ENCODE results near the gene PLET1.

PLET1 gene

DNA sequence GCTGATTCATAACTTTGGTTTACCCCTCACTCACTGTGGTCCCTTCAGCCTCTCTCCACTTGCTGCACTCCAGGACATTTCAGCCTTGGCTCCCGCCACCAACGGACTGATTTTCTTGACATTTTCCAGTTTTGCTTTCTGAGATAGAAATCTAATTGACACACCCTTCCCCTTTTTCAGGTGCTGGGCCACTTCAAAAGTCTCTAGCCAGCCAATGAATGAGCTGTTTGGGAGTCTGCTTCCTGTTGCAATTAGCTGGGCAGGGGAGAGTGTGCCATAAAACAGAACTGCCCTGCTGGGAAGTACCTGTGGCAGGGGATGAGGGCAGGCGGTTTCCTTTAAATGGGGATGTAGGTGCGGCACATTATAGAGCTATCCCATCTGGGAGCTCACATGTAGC is 21.1 kb upstream of the PLET1 start:
- DNase-seq (ENCODE audit: low read depth in 2 of 2) = no peak

DNA sequence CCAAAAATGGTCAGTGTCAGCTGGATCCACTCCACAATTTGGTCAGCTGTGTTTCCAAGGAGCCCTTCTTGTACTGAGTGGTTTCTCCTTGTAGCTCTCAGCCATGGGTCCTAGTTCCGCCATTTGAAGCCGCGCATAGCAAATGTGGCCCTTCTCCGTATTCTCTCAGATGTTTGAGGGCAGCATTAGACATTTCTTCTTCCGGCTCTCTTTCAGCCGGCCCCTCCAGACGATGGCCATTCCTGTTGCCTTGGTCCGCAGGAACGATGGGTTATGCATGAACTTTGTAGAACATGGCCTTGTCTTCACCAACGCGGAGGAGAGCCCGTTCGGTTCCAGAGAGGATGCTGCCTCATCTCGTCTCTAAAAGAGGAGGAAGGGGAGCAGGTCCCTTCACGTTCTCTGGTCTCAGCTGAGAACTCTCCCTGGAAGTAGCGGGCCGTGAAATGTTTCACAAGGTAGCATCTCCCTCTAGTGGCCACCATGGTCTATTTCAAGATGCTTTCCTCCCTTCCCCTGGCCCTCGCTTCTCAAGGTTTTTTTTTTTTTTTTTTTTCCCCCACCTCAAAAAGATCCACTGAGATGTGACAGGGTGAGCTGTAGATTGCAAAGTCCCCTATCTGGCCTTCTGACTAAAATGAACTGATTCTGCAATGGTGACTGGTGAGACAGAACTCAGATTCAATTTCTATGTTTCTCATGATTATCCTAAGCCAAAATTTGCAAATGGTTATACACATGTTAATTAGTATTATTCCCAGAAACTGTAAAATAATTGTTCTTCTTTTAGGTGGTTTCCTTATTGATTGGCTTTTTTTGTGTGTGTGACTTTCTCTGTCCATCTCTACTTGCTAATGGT is 19.8 kb upstream of the PLET1 start:
- DNase-seq (ENCODE audit: low read depth in 2 of 2) = peak; percentile 28 to 52

DNA sequence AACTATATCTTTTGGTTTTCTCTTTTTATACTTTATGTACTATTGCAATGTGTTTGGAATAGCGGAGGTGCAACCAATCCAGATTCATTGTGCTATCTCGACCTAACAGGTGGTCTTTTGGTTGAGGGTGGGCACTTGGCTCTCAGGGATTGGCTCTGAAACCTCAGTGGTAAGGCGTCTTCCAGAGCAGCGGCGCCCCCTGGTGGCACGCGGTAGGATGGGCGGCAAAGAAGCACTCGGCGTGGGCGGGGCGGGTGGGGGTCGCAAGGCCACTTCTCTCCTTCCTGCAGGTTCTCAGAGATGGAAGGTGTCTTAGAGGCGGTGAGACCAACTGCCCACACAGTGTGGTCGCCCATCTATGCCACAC is 19.2 kb upstream of the PLET1 start:
- DNase-seq (ENCODE audit: low read depth in 2 of 2) = peak; percentile 52 to 66

DNA sequence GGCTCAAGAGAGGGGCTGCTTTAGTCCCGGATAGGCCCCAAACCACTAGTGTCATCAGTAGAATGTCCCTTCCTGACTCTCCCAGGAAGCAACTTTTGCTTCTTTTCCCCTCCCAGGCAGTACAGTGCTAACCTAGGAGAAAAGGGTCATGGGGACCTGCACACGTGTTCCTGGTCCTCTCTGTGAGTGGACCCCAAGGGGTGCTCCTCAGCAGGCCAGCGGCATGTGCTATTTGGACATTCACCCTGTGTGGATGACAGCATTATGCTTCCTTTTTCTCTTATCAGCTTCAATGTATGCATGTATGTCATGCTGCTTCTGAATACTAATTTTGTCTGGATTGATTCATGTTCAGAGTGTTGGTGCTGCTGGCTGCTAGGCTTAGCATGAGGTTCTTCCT is 18.1 kb upstream of the PLET1 start:
- DNase-seq (ENCODE audit: low read depth in 2 of 2) = no peak

DNA sequence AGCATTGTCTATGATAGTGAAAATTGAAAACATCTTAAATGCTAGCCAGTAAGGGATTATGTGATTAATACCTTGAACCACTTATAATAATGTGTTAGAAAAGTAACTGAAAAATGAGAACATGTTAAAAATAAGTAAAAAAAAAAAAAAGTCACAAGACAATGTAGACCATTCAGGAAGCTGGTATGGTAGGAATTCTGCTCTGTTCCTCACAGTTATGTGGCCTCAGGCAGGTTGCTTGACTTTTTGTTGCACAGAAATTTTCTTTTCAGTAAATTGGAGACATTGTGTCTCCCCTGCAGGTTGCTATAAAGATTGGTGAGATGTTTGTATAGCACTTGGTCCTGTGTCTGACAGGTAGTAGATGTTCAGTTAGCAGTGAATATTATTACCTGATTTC is 17.3 kb upstream of the PLET1 start:
- DNase-seq (ENCODE audit: low read depth in 2 of 2) = no peak

DNA sequence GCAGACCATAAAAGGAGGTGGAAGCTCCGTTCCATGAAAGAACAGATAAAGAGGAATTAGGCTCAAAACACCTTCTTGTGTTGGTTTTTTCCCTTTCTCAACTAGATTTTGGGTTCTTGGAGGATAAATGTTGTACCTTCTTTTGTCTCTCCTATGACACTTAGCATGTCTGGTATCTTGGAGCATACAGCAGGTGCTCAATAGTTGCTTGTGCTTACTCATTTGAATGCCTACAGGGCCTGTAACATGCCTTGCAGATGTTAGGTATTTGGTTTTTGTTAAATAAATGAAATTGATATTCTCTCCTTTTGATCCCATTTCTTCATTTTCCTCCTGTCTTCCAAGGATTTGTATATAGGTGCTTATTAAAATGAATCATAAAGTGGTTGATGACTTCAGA is 16.4 kb upstream of the PLET1 start:
- no peak for DNase-seq (ENCODE audit: low read depth in 2 of 2)

DNA sequence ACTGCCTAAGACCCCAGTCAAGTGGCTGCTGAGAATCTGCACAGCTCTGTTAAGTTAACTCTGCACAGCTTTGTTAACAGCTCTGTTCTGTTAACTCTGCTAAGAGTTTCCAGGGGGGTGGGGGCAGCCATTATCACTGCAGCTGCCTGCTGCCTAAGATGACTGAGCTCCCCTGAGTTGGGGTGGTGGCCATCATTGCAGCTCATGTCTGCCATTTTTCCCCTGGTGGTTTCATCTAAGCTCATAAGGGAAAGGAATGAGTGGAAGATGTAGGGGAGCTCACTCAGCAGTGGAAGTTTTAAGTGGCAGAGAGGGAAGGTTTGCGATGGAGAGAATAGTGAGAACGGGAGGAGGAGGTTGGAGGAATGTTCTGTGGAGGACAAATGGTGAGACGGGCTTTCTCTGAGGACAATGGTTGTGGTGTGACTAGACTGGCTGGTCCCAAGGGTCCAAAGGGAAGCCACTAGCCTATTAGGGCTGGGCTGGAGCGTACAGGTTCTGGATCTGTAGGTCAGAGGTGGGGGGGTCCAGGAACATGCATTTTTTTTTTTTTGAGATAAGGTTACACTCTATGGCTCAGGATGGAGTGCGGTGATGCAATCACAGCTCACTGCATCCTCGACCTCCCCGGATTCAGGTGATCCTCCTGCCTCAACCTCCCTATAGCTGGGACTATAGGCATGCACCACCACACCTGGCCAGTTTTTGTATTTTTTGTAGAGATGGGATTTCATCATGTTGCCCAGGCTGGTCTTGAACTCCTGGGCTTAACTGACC is 13.5 kb upstream of the PLET1 start:
- DNase-seq (ENCODE audit: low read depth in 2 of 2) = no peak

DNA sequence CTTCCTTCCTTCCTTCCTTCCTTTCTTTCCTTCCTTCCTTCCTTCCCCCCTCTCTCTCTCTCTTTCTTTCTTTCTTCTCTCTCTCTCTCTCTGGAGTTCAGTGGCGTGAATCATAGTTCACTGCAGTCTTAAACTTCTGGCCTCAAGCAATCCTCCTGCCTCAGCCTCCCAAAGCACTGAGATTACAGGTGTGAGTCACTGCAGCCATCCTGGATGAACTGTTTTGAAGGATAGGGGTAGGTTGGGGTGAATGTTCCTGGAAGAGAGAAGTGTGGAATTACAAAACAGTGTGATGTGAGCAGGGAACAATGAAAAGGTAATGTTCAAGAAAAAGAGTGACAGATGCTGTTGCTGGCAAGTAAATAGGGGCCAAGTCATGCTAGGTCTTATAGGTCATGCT is 12.4 kb upstream of the PLET1 start:
- no peak for DNase-seq (ENCODE audit: low read depth in 2 of 2)

DNA sequence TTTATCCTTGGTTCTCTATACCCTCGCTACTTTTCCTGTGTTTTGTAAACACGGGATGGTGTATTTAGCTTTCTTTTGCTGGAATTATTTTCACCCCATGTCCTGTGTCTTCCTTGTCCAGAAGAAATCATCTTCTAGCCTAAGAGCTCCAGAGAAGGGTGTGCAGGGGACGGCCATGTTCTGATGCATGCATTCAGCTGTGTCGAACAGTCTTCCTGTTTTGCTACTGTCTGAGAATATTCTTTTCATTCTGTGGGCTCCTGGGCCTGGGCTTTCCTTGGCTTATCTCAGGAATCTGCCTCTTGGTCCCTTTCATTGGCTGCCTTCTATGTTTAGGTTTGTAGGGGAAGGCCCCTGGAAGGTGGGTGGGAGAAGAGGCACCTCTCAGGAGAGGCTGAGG is 10.6 kb upstream of the PLET1 start:
- no peak for DNase-seq (ENCODE audit: low read depth in 2 of 2)

DNA sequence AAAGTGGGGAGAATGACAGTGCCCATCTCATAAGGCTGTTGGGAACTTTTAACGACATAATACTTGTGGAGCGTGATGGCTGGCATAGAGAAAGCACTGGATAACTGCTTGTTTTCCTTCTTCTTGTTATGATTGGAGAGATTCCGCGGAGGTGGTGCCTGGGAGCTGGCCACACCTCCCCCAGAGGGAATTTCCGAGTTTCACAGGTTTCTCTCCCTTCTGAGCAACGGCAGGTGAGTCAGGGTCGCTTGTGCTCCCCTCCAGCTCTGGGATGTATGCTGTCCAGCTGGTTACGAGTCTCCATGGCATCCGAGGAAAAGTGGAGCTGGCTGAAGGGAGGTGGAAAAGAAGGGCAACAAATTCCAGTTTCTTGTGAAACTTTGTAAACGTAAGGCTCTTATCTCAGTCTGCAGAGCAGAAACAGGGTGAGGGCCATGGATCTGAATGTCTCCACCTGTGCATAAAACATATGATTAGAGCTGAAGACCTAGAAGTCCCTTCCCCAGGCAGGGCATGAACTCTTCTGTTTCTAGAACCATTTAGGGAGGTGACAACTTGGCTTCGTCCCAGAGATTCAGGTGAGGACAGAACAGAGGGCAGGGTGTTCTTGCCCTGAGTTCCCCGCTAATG is 10.0 kb upstream of the PLET1 start:
- no peak for DNase-seq (ENCODE audit: low read depth in 2 of 2)

DNA sequence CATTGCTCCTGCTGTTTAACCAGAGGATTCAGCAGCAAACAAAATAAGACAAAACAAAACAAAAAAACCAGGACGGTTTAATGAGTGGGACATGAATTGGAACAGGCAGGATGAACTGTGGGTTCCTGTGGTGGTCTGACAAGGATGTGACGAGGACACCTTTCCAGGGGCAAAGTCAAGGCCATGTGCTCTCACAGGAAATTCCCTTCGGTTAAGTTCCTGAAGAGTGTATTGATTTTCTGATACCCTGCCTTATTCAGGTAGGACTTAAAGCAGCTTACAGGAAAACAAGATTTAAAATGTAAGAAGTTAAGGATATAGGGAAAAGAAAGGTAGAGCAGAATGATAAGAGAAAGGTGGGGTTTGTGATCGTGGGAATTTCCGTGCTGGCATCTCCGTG is 8.5 kb upstream of the PLET1 start:
- no peak for DNase-seq (ENCODE audit: low read depth in 2 of 2)

DNA sequence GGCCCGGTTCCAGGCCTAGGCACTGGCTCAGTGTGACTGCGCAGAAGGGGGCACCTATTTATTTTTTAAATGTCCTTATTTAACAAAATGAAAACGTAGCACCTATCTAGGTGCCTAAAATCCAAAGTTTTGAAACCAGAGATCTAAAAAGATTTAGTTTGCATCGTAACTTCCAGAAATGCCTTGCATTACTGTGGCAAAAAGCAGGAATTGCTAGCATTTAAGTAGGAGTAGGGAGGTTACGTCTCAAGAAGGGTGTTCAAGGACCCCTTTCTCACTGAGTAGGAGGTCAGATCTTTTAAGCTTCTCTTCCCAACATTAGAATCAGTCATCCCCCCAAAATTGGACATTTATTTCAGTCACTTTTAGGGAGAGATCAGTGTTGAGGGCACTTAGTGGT is 7.7 kb upstream of the PLET1 start:
- no peak for DNase-seq (ENCODE audit: low read depth in 2 of 2)

DNA sequence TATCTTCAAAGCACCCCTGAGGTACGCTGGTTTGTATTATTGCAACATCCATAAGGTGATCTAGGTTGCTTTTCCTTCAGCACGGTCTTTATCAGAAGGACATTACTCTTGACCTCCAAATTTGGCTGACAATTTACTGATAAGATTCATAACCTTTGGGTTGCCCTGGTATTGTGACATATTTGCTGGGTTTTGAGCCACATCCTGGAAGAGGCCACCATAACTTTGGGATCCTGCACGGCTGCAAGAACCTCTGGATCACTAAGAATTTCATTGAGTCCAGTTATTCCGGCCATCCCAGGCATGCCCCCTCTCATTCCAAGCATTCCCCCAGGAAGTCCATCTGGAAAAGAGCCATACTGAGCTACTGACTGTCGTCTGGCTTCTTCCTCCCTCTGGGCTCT is 6.5 kb upstream of the PLET1 start:
- DNase-seq (ENCODE audit: low read depth in 2 of 2) = no peak

DNA sequence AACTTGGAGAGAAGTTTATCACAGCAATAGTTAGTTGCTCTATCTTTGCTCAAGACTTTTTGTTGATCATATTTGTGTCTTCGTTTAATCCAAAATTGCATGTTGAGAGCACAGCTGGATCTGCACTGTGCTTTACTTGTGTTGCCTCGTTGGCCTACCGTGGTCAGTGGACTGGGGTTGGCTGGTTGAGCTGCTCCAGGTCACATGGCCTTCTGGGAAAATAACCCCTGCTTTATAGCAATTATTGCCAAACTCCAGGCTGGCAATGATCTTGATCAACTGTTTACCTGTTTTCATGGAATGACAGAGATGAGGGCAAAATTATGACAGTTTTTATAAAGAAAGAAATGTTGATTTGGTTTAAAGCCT is 5.7 kb upstream of the PLET1 start:
- no peak for DNase-seq (ENCODE audit: low read depth in 2 of 2)

DNA sequence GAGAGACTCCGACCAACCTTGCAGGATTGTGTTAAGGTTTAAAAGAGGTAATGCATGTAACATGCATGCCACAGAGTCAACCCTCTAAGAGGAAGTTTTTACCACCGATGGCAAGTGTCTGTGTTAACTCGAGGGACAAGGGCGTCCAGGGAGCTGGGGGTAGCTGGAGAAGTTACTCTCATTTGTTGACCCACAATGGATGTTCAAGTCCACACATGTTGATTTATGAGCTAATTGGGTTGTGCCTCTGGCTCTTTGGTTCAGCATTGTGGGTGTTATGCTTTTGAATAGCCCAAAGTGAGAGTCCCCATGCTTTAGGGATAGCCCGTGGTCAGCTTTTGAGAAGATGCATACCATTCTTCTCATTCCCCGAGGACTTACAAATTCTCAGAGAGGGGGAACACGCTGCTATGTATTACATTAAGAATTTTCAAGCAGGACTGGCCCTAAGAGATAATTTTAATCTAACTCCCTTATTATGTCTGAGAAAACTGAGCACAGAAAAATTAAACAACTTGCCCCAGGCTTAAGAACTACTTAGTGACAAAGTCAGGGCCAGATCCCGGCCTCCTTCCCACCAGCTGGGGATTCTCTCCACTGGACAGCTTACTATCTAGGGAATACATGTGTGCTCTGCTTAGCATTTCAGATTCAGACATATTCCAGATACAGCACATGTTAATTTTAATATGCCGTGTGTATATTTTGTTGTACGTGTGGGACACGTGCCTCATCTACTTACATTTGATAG is 5.2 kb upstream of the PLET1 start:
- DNase-seq (ENCODE audit: low read depth in 2 of 2) = no peak

DNA sequence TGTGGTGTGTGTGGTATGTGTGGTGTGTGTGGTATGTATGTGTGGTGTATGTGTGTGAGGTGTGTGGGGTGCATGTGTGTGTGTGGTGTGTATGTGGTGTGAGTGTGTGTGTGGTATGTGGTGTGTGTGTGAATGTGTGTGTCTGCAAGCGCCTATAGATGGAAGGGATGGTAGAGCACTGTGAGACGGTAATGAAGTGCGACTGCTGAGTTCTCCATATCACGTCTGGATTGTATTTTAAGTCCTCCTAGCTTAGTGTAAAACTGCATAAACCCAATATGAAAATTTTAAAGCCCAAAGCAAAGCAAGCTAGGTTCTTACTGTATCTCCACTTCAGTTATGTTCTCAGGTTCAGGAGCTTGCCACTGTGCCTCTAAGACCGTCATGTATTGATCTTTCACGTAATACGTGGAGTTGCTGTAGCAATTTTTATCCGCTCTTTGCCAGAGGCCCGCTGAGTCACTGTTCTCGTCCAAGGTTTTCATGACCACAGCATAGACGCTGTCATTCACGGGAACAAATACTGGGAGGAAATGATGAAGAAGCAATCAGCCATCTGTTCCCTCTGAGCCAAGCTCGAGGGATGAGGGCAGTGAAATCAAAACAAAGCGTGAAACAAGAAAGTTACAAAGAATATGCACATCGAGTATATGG is 5.5 kb downstream of the PLET1 start:
- DNase-seq (ENCODE audit: low read depth in 2 of 2) = no peak

DNA sequence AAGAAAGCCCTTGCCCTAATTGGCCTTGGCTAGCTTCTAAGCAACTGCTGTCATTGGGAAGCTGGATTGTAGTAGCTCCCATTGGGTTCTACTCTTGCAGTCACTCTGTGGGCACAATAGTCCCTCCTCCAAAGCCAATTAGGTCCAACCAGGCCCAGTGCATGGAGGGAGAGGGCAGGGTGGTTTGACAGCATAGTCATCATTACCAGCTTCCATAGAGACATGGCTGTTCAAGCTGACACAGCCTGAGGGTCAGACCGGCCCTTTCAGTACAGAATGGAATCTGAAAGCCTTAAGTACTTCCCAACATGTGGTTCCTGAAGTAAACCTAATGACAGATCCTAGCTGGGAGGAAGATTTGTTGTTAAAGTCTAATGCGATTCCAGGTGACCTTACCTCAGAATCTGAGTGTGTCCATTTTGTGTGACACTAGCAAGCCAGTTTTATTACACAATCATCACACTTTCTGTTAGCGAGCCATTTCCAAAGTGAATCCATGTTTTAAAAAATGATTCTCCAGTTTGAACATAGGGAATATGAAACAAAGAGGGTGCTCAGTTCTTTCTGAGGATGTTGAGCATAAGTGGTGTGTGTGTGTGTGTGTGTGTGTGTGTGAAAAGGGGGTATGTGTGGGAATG is 6.9 kb downstream of the PLET1 start:
- DNase-seq (ENCODE audit: low read depth in 2 of 2) = no peak

DNA sequence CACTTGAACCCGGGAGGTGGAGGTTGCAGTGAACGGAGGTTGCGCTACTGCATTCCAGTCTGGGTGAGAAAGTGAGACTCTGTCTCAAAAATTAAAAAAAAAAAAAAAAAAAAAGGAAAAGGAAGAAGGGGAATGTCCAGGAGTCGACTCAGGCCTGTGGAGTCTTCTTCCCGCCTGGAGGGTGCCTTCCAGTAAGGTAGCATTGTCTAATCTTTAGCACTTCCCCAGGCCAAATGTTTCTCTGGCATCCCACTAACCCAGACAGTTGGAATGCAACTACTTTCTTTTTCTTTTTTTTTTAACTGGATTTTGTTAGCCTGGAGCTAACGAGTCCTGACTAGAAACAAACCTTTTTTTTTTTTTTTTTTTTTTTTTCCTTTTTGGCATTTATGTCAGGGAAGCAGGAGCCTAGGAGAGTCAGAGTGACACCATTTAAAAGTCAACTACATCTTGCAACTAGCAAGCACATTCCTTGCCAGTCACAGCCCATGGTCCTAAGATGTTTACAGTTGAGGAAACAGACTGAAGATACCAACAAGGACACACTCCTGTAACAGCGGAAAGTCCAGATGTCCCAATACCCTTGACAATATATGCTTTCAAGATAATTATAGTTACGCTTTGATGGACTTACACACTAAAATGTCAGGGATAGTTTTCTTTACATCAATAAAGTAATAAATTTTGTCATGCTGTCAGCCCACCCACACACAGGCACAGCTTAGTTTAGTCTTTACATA is 10.6 kb downstream of the PLET1 start:
- DNase-seq (ENCODE audit: low read depth in 2 of 2) = no peak

DNA sequence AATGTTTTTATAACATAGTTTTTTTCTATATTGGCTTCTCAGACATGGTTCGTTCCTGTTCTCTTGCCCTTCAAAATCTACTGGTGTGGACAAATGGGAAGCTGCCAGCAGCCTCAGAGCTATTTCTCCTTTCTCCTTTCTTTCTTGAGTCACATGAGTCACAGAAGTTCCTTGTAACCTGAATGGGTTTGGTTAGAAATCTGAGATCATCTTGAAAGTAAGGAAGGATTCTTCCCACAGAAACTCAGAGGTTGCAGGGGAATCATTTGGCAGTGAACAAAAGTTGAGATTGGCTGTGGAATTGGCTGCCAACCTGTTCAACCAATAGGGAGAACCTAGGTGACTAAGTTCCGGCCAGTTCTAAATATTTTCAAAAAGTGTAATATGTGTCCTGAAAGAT is 12.5 kb downstream of the PLET1 start:
- DNase-seq (ENCODE audit: low read depth in 2 of 2) = no peak

DNA sequence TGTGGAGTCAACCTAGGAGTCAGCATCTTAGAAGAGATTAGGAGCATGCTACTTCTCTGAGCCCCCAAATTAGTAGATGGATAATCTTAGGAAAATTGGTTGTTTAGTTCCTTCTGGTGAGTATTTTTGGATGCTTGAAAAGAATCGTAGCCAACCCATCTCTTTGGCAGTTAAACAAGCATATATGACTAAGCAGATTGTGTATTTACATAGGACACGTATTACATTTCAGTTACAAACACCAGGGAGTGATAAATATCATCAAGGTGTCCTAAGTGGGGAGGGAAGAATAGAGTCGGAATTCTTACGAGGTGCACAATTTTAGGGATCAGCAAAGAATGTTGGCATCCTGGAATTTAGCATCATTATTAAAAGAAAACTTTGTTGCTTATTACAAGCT is 13.5 kb downstream of the PLET1 start:
- DNase-seq (ENCODE audit: low read depth in 2 of 2) = no peak

DNA sequence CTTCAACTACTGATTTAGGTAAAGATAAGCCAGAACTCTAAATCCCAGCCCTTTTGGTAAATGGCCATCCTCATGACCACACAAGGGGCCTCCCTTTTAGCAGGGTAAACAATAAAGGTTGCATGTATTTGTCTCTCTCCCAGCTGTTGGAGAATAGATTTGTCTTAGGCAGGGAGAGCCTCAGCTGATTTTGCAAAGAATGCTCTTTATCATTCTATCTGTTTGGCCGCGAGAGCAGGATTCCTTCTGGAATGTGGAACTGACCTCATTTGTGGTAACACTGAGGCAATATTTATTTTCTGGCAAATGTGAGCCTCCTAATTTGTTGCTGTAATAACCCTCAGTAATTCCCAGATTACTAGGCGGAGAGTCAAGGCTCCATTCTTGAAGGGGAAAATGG is 19.2 kb downstream of the PLET1 start:
- DNase-seq (ENCODE audit: low read depth in 2 of 2) = no peak

Data from stimulated activated CD4-positive, alpha-beta T cell treated with anti-CD3 and anti-CD28 coated beads, Interleukin-12 subunit alpha, Interleukin-12 subunit beta, amount 100 ng/mL, for 24 hours (primary cell).